Endothelial cell (in vitro differentiated cells): ENCODE data around the gene PCNX2. TPM values are rescaled to one million over a fixed set of nuclear protein-coding genes. Genes with fewer than 3 reads are reported as not detected.

Experiments used
- DNase-seq: peaks from one replicate; pipeline ENCODE4 v3.0.0; 2021; ENCODE audit warnings: low spot score
- H3K27ac Mint-ChIP-seq: one replicate; pipeline ENCODE4 v1.8.0; 2021; ENCODE audit warnings: mixed read lengths, inconsistent platforms; ENCODE audit not compliant: unreplicated experiment
- H3K27me3 Mint-ChIP-seq: one replicate; pipeline ENCODE4 v1.8.0; 2021; ENCODE audit warnings: mild to moderate bottlenecking, moderate library complexity, mixed read lengths, inconsistent platforms; ENCODE audit not compliant: unreplicated experiment
- H3K36me3 Mint-ChIP-seq: one replicate; pipeline ENCODE4 v1.8.0; 2021; ENCODE audit warnings: mild to moderate bottlenecking, low read depth, mixed read lengths, inconsistent platforms; ENCODE audit not compliant: unreplicated experiment
- H3K4me1 Mint-ChIP-seq: one replicate; pipeline ENCODE4 v1.8.0; 2021; ENCODE audit warnings: mild to moderate bottlenecking, mixed read lengths, inconsistent platforms; ENCODE audit not compliant: unreplicated experiment
- H3K4me3 Mint-ChIP-seq: one replicate; pipeline ENCODE4 v1.8.0; 2021; ENCODE audit warnings: mild to moderate bottlenecking, mixed read lengths, inconsistent platforms; ENCODE audit not compliant: unreplicated experiment
- H3K9me3 Mint-ChIP-seq: one replicate; pipeline ENCODE4 v1.8.0; 2021; ENCODE audit warnings: mixed read lengths, inconsistent platforms; ENCODE audit not compliant: unreplicated experiment
- CTCF ChIP-seq: fragments of 200-600 bp; sonication (generic); IDR thresholded peaks from one replicate; pipeline ENCODE4 v1.5.0; 2021; ENCODE audit warnings: antibody characterized with exemption; ENCODE audit not compliant: unreplicated experiment
- total RNA-seq: library from RNA; stranded (reverse); fragmentation: NEBNext Ultra II Directional; extraction: Animal tissue kit (Norgen Biotek cat#: 25700); gene quantifications from one replicate; pipeline ENCODE4 v1.2.1, GENCODE V29; 2021; ENCODE audit not compliant: unreplicated experiment

Gene PCNX2
- total RNA-seq, 1 donor from 2014 or later, result 24.0 TPM

GRCh38 chr1:233209481-233209880 is 86.0 kb downstream of the PCNX2 start:
- no peak for DNase-seq
- TF ChIP-seq CTCF, result no peak
- peaks cover 8% of the 10 kb centered on the region for H3K4me1 Mint-ChIP-seq
- H3K36me3 Mint-ChIP-seq, result no peaks in the 10 kb centered on the region
- H3K27me3 Mint-ChIP-seq, result no peaks in the 10 kb centered on the region
- no peak overlapping the region for H3K27ac Mint-ChIP-seq
- no peak overlapping the region for H3K4me3 Mint-ChIP-seq
- no peaks in the 10 kb centered on the region for H3K9me3 Mint-ChIP-seq

- no peaks in the 10 kb centered on the region for H3K27me3 Mint-ChIP-seq
- H3K27ac Mint-ChIP-seq, result no peak overlapping the region
- no peak for DNase-seq
- TF ChIP-seq CTCF, result no peak
- no peaks in the 10 kb centered on the region for H3K36me3 Mint-ChIP-seq
- H3K4me3 Mint-ChIP-seq, result no peak overlapping the region
- peaks cover 13% of the 10 kb centered on the region for H3K4me1 Mint-ChIP-seq
- no peaks in the 10 kb centered on the region for H3K9me3 Mint-ChIP-seq
Measured at GRCh38 chr1:233208687-233209086, 86.8 kb downstream of the PCNX2 start.

- Mint-ChIP-seq H3K27ac (no peak overlapping the region), H3K4me1 (peaks cover 18% of the 10 kb centered on the region), H3K27me3 (peaks cover 1% of the 10 kb centered on the region), H3K36me3 (peaks cover 11% of the 10 kb centered on the region), H3K4me3 (no peak overlapping the region), H3K9me3 (peaks cover 6% of the 10 kb centered on the region)
- TF ChIP-seq CTCF, result no peak
- DNase-seq, result no peak
Measured at GRCh38 chr1:233197940-233198339, 97.6 kb downstream of the PCNX2 start.

GRCh38 chr1:233193741-233194140 is 101.8 kb downstream of the PCNX2 start:
- Mint-ChIP-seq H3K9me3 (peaks cover 6% of the 10 kb centered on the region), H3K4me1 (peaks cover 25% of the 10 kb centered on the region), H3K36me3 (peaks cover 11% of the 10 kb centered on the region), H3K27me3 (peaks cover 2% of the 10 kb centered on the region), H3K4me3 (no peak overlapping the region), H3K27ac (no peak overlapping the region)
- TF ChIP-seq CTCF, result no peak
- no peak for DNase-seq

GRCh38 chr1:233190987-233191386 is 104.5 kb downstream of the PCNX2 start:
- no peak for TF ChIP-seq CTCF
- no peak overlapping the region for H3K27ac Mint-ChIP-seq

More at GRCh38 chr1:233190987-233191386, 104.5 kb downstream of the PCNX2 start:
- no peak for DNase-seq
- peaks cover 11% of the 10 kb centered on the region for H3K36me3 Mint-ChIP-seq
- H3K4me1 Mint-ChIP-seq, result peaks cover 16% of the 10 kb centered on the region
- H3K27me3 Mint-ChIP-seq, result peaks cover 2% of the 10 kb centered on the region
- peaks cover 6% of the 10 kb centered on the region for H3K9me3 Mint-ChIP-seq
- H3K4me3 Mint-ChIP-seq, result no peak overlapping the region
